Epithelial cell of prostate (primary cell): ENCODE results near the gene MAST1.
"Not testable (repeated sequence)": the region's sequence is repeated elsewhere in the genome, so short reads cannot be mapped to it uniquely, and the experiment has no call there.

ENCODE experiments used
- DNase-seq: peaks from one replicate; pipeline ENCODE4 v3.0.0-alpha.2; 2011; ENCODE audit warnings: low read depth, low spot score
- H3K27ac ChIP-seq: fragments of 450-650 bp; 2 replicates; pipeline ENCODE4 v1.5.1; 2017; ENCODE audit warnings: mild to moderate bottlenecking

MAST1 gene

DNA sequence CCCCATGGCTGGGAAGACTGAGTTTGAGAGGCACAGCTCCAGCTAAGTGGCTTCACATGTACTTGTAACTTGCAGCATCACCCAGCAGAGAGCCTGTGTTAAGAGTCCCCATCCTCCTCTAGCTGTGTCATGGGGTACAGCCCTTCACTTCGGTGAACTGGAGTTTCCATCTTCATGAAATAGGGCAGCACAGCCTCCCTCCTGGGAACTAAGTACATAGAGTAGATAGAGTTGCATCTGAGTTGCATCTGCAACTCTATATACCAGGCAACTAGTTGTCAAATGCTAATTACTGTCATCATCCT is 37.9 kb upstream of the MAST1 start:
- no peak for DNase-seq
- H3K27ac ChIP-seq, result no peak overlapping the region

DNA sequence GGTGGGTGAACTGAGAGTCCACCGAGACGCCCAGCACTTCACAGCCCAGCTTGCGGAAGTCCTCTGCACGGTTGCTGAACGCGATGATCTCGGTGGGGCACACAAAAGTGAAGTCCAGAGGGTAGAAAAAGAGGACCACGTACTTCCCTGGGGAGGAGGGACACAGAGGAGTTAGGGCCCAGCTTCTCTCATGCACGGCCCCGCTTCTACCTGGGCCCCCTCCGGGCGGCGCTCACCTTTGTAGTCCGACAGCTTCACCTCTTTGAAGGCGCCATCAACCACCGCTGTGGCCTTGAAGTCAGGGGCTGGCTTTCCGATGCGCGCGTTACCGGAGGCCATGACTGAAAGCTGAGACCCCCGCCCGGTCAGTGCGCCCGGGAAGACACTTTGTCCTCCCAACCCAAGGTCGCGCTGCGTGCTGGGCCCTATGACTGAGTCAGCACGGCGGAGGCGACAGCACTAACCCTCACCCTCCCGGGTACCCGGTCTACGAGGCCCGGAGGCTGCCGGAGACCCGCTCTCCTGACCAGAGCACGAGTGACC is 37.3 kb upstream of the MAST1 start:
- no peak for DNase-seq
- H3K27ac ChIP-seq, result no peak overlapping the region

DNA sequence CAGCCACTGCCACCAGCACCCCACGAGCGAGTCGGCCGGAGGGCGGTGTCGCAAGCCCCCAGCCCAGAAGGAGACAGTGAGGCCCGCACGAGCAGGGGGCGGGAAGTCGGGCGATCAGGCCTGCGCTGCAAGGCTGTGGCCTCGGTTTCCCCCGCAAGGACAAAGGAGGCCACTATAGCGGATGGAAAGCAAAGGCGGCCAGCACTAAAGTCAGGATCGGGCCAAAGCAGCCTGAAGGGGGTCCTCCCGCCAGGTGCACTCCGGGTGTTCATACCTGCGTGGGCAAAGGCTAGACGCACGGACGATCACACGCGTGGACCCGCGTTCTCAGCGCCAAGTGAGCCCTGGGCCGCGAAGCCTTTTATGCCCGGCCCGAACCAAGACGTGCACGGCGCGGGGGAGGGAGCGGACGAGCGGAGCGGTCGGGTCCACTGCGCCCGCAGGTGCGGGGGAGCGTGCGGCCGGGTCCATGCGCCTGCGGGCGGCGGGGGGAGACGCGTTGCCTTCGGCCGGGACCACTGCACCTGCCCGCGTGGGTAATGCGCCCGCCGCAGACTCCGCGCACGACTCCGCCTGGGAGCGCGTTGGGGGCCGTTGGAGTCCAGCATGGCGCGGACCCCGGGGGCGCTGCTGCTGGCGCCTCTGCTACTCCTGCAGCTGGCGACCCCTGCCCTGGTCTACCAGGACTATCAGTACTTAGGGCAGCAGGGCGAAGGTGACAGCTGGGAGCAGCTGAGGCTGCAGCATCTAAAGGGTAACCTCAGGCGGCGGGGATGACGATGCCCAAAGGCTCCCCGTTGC is 36.6 kb upstream of the MAST1 start, which contains the start of the genes PRDX2 and THSD8:
TSS of gene PRDX2 (minus strand) at position 335 of the 801 bp plus-strand sequence. CDS start 539 bp downstream, outside the sequence.
TSS of gene THSD8 (plus strand) at position 604 of the 801 bp plus-strand sequence. CDS start at position 607, 3 bp downstream.
- H3K27ac ChIP-seq, result no peak within 1 kb of the TSS
- DNase-seq, result no peak

DNA sequence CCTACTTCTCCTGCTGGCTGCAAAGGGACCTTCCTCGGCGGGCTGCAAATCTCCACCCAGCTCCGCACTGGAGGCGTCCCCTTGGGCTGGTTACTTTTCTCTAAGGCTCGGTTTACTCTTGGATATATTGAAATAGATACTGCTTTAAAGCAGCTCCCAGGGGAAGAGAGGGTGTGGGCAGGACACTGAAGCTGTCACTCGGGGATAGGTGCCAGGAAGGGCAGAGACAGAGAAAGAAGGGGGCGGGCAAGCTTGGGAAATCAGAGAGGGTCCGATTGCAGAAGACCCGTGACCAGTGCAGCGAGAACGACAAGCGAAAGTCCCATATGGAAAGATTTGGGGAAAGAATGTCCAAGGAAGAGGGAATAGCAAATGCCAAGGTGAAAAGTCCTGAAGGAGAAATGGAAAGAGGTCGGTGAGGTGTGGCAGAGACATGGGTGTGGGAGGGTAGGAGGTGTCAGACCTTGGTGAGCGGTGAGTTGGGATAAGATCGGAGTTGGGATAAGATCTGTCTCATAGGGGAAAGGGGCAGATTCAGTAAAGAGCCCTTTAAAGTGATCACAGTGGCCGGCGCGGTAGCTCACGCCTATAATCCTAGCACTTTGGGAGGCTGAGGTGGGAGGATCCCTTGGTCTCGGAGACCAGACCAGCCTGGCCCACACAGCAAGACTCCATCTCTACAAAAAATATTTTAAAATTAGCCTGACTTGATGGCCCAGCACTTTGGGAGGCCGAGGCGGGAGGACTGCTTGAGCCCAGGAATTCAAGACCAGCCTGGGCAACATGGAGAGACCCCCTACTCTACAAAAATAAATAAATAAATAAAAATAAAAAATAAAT is 35.8 kb upstream of the MAST1 start:
- no peak for DNase-seq
- no peak overlapping the region for H3K27ac ChIP-seq

DNA sequence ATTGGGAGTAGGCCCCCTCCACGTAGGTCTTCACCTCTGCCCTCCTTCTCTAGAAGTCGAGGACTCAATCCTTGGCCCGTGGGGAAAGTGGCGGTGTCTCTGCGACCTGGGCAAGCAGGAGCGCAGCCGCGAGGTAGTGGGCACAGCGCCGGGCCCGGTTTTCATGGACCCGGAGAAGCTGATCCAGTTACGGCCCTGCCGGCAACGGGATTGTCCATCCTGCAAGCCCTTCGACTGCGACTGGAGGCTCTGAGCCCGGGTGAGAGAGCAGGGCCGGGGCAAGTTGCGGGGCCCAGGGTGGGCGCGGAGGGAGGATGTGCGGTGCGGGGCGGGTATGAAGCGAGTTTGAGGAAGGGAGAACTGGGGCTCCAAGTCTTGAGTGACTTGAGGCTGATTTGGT is 34.3 kb upstream of the MAST1 start:
- H3K27ac ChIP-seq, result no peak overlapping the region
- no peak for DNase-seq

DNA sequence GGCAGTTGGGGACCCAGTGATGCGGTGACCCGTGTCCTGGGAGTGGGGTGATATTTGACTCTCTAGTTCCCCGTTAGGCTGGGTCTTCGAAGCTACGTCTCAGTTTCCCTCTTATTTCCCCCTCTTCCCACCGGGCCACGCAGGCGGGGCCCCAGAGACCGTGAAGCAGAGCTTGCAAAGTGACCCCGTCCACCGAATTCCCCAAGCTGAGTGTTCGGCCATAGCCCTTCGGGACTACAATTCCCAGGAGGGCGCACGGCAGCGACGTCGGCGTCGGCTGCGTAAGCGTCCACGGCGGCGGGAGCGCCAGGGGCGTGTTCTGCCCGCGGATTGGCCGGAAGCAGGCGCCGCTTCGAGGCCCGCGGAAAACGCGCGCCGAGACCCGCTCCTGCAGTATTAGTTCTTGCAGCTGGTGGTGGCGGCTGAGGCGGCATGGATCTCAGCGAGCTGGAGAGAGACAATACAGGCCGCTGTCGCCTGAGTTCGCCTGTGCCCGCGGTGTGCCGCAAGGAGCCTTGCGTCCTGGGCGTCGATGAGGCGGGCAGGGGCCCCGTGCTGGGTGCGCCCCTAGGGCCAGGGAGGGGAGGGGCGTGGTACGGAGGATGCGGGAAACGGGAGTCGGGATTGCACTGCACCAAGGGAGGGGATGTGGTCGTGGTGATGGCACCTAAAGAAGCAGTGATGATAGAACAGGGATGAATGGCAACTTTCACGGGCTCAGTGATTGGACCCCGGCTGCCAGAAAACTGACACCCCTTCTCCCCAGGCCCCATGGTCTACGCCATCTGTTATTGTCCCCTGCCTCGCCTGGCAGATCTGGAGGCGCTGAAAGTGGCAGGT is 31.9 kb upstream of the MAST1 start, which contains the start of gene RNASEH2A:
TSS of gene RNASEH2A (plus strand) at position 343 of the 840 bp plus-strand sequence. CDS start at position 433, 90 bp downstream.
- peak; percentile 57 for DNase-seq
- H3K27ac ChIP-seq, result no peak within 1 kb of the TSS

DNA sequence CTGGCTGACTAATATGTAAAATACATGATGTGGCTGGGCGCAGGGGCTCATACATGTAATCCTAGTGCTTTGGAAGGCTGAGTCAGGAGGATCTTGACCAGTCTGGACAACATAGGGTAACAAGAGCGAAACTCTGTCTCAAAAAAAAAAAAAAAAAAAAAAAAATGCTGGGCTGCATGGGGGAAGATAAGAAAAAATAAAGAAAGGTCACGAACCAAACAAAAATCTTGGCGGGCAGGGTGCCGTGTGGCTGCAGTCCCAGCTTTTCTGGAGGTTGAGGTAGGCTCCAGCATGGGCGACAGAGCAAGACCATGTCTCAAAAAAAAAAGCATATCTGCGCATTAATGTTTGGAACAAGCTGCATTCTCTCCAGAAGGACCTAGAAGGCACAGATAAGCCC is 23.2 kb upstream of the MAST1 start:
- no peak overlapping the region for H3K27ac ChIP-seq
- no peak for DNase-seq

DNA sequence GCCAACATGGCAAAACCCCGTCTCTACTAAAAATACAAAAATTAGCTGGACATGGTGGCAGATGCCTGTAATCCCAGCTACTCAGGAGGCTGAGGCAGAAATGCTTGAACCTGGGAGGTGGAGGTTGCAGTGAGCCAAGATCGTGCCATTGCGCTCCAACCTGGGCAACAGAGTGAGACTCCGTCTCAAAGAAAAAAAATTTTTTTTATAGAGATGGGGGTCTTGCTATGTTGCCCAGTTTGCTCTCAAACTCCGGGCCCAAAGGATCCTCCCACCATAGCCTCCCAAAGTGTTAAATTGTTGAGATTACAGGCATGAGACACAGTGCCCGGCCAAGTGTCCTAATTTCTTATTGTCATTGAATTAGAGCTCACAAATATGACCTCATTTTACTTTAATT is 21.1 kb upstream of the MAST1 start:
- DNase-seq, H3K27ac ChIP-seq: not testable (repeated sequence)

DNA sequence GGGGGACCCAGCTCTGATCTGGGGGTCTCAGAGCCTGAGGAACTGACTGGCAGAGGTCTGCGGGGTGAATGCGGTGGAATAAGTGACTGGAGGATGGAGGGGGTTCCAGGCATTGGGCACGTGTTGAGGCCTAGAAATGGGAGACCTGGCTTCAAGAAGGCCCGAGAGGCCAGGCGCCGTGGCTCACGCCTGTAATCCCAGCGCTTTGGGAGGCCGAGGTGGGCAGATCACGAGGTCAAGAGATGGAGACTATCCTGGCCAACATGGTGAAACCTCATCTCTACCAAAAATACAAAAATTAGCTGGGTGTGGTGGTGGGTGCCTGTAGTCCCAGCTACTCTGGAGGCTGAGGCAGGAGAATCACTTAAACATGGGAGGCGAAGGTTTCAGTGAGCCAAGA is 20.5 kb upstream of the MAST1 start:
- H3K27ac ChIP-seq, DNase-seq: not testable (repeated sequence)

DNA sequence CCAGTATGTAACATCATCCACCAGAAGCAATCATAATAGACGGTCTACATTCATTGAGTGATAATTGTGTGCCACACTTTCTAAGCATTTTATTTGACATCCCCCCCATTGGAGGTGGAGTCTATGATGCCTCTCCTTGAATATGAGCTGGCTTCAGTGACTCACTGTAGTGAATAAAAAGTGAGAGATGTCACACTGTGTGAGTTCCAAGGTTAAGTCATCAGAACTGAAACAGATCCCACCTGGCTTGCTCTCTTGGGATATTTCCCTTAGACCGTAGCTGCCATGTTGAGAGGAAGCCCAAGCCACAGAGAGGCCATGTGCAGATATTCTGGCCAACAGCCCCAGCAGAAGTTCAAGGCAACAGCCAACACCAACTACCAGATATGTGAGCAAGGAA is 16.6 kb upstream of the MAST1 start:
- no peak for DNase-seq
- H3K27ac ChIP-seq, result no peak overlapping the region

DNA sequence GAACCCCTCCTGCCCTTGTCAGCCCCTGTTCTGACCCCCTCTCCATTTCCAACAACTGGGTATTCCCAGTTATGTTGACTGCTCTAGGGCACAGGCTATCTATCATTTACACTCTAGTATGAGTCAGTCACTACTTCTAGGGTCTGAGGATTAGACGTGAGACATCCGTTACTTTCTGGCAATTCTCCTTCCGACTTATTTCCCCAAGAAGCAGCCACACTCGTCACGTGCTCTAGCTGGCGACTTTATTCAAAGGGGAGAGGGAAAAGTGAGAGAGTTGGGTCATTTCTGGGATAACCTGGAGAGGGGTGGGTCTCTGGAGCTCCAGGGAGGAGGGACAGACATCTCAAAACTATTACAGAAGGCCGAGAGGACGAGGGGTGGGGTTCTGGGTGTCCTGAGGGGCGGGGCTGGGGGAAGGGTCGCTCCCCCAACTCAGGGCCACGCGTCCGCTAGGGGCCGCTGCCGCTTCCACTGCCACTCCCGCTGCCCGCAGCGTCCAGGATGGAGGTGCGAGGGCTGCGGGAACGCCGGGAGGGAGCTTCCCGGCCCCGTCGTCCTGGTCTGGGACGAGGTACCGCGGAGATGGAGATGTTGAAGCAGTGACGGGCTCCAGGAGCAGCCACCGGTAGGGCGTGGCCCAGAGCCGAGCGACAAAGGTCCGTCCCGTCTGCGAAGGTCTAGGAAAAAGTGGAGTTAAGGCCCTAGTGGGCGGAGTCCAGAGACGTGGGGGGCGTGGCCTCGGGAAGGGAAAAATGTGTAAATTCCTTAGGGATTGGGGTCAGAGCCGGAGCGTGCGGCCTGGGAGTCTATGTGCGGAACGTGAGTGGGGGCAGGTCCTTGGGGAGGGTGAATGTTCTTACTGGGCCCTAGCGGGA is 12.8 kb upstream of the MAST1 start:
- no peak for DNase-seq

DNA sequence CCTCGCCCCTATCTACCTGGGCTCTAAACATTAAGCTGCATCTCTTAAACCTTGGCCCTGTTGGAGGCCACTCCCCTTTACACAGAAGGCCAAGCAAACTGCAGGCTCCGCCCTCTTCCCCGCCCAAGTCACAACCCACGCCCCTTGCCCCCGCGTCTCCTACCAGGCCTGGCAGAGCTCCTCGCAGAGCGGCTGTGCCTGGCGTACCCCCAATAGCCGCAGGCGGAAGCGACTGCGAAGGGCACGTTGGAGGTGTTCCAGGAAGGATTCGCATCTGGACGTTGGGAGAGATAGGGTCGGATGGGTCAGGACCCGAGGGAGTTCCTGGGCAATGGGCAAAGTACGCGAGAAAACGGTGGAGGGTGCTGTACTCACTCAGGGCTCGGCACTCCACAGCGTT is 9.8 kb upstream of the MAST1 start:
- no peak for DNase-seq

More for the DNA sequence above, 12.8 kb upstream of the MAST1 start:
- no peak overlapping the region for H3K27ac ChIP-seq

DNA sequence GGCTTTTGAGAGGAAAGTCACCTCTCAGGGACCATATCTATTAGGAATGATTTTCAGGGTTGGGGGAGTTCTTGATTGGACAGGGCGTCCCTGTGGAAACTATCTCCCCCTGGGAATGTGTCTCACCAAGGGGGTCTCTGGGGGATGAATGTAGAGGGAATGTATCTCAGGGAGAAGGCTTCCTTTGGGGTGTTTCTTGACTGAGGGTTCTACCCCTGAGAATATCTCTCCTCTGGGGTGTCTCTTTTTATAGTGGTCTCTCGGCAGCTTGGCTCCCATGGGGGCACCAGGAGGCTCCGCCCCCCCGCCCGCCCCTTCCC is 4.9 kb upstream of the MAST1 start:
- DNase-seq, result no peak
- no peak overlapping the region for H3K27ac ChIP-seq

More for the DNA sequence above, 9.8 kb upstream of the MAST1 start:
- H3K27ac ChIP-seq, result no peak overlapping the region

DNA sequence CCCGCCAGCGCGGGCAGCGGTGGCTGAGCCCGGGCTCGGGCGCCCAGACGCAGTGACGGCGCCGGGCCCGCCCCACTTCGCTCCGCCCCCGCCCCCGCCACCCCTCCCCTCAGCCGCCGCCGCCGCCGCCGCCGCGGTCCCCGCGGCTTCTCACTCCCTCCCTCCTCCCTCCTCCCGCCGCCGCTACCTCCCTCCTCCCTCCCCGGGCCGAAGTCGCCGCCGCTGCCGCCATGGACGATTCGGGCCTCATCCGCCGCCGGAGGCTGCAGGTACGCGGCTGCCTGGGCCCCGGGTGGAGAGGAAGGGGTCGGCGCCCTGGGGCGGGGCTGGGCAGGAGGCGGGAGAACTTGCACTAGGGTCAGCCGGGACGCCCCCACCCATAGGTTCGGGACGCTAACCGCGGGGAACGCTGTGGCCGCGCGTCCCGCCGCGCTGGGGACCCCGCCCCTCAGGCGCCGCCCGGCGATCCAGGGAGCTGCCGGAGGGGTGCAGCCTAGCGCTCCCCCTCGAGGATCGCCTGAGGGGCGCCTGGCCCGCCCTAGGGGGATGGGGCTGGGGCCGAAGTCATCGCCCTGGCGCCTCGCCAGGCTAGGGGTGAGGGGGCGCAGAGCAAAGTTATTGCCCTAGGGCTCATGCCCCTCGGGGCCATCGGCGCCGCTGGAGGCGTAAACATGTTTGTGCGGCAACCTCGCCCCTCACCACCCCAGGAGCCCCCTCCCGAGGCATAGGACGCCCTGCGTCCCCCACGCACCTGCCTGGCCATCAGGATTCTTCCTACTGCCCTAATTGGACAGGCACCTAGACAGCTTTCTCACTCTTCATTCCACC is 4.4 kb upstream of the MAST1 start:
- no peak overlapping the region for H3K27ac ChIP-seq
- no peak for DNase-seq

DNA sequence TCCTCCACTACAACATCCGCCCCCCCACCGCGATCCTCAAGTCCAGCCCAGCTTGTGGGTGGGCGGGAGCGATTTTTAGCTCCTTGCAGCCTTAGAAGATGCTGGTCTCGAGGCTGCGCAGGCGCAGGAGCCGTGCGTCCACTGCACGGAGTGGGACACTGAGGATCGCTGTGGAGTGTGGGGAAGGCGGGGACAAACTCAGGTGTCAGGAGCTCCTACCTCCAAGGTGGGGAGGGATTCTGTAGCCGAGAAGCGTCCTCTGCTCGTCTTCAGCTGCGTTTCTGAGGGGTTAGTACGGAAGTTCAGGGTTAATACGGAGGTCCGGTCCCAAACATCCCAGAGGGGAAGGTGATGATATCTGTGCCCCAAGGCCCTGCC is 3.8 kb upstream of the MAST1 start, which contains the start of gene RTBDN:
TSS of gene RTBDN (minus strand) at position 14 of the 378 bp plus-strand sequence. CDS start 4,600 bp downstream, outside the sequence.
- H3K27ac ChIP-seq, result no peak within 1 kb of the TSS
- no peak for DNase-seq

DNA sequence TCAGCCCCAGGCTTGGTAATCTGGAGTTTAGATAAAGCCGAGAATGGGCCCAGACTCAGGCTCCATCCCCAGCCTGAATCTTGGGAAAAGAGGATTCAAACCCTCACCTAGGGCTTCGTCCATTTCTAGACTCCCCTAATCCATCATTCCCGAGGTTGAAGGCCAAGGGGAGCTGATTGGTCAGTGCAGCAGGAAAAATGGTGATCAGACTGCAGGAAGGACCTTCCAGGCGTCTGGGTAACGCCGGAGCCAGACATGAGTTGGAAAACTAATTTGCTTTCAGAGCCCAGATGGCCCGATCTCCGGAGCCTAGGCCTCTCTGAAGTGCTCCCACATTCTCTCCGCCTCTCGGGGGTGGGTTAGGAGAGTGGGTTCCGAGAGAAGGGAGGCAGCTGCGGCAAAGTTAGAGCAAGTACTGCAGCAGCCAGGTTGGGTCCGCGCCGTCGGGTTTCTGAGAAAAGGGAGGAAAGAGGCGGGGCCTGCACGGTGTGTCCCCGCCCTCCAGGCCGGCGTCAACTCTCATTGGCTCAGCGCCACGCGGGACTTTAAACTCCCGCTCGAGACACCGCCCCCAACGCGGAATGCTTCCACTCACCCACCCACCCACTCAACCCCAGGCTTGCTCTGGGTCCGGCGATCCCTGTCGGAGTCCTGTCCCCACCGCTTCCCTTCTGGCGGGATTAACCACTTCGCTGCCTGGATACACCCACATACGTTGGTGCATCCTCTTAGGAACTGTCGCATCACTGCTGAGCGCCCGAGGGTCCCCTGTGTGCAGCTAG is 3.1 kb upstream of the MAST1 start:
- no peak overlapping the region for H3K27ac ChIP-seq
- no peak for DNase-seq

DNA sequence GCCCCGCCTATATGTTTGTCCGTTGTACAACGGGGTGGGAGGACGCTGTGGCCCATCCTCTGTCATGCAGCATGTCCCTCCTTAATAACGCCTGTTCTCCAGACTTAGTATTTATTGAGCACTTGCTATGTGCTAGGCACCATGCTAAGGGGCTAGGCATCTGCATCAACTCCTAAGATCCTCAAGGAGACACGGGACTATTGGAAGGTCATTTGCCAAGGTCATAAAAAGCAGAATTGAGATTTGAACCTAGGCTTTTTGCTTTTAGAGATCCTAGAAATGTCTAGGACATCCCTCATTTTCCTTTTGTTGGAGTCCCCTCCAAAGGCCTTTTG is 1.8 kb upstream of the MAST1 start:
- no peak for DNase-seq
- H3K27ac ChIP-seq, result no peak overlapping the region

DNA sequence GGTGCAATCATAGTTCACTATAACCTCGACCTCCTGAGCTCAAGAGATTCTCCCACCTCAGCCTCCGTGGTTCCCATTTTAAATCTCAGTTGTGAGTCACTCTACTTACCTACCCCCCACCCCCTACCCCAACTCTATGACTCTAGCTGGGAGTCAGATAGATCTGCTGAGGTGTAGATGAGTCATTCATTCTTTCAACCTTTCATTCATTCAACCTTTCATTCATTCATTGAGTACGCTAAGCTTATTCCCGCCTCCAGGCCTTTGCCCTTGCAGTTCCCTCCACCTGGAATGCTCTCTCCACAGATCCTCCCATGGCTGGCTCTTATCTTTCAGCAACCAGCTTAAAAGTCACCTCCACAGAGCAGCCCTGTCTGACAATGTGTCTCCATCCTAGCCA is 1.1 kb upstream of the MAST1 start:
- H3K27ac ChIP-seq, result no peak overlapping the region
- peak; percentile 36 for DNase-seq
